GM12873 (cell line): Measurements from ENCODE around the gene MAP4K2.

Experiments
- CTCF ChIP-seq: IDR thresholded peaks from 2 replicates; pipeline ENCODE4 v1.5.1; 2012; ENCODE audit warnings: low read depth, mild to moderate bottlenecking, moderate library complexity, low read length, control low read depth; ENCODE audit not compliant: insufficient read depth; ENCODE audit errors: missing control alignments

Gene MAP4K2

GRCh38 chr11:64803846-64804345, 882 bp upstream of the MAP4K2 start:
- no peak for TF ChIP-seq CTCF

GRCh38 chr11:64802370-64803157, 450 bp downstream of the MAP4K2 start:
- TF ChIP-seq CTCF, result no peak

GRCh38 chr11:64801561-64802369, 1.2 kb downstream of the MAP4K2 start:
- no peak for TF ChIP-seq CTCF

GRCh38 chr11:64801158-64801464, 1.9 kb downstream of the MAP4K2 start:
- no peak for TF ChIP-seq CTCF

GRCh38 chr11:64800303-64801157, 2.5 kb downstream of the MAP4K2 start:
- TF ChIP-seq CTCF, result no peak

GRCh38 chr11:64799623-64800302, 3.3 kb downstream of the MAP4K2 start:
- TF ChIP-seq CTCF, result no peak
